CD4-positive, alpha-beta T cell (primary cell): Measurements from ENCODE around the gene ABHD4. TPM values are rescaled to one million over a fixed set of nuclear protein-coding genes. Genes with fewer than 3 reads are reported as not detected.

Experiments
- ATAC-seq: fragments of 200-7000 bp; cut with Tn5 transposase; one replicate; pipeline ENCODE4 v1.10.0; 2022; ENCODE audit warnings: mild to moderate bottlenecking; ENCODE audit not compliant: poor library complexity
- CTCF ChIA-PET: fragments of 350-600 bp; sonication (Branson Sonifier 250); formaldehyde crosslinking; loops from one replicate; lab custom pipeline; 2021; ENCODE audit warnings: antibody characterized with exemption, inconsistent platforms; lab: Charles Lee
- POLR2A ChIA-PET: fragments of 350-600 bp; sonication (Branson Sonifier 250); formaldehyde crosslinking; loops from one replicate; lab custom pipeline; 2021; ENCODE audit warnings: antibody characterized with exemption, inconsistent platforms; lab: Charles Lee
- DNase-seq, 14 experiments: peaks; one replicate each; pipeline ENCODE4 v3.0.0-alpha.2; 2013 to 2020; ENCODE audit warnings: mixed read lengths in 2 of 14
- H3K27ac ChIP-seq, 2 donors: one replicate each; pipeline versions ENCODE4 v1.5.1 to v1.7.0; 2013; ENCODE audit warnings: low read length in 2 of 2, low read depth in 1 of 2, mild to moderate bottlenecking in 1 of 2
- H3K27me3 ChIP-seq, 2 experiments: 1 replicate in 1 of 2; 2 replicates in 1 of 2; pipeline versions ENCODE4 v1.6.1 to v1.7.0; 2013; ENCODE audit warnings: low read length in 2 of 2, control low read depth in 1 of 2, mild to moderate bottlenecking in 1 of 2, moderate library complexity in 1 of 2; ENCODE audit not compliant: insufficient read depth in 2 of 2, control insufficient read depth in 1 of 2
- H3K36me3 ChIP-seq: one replicate; pipeline ENCODE4 v1.6.1; 2013; ENCODE audit warnings: low read length, control low read depth; ENCODE audit not compliant: insufficient read depth
- H3K4me1 ChIP-seq: one replicate; pipeline ENCODE4 v1.6.1; 2013; ENCODE audit warnings: low read length, control low read depth; ENCODE audit not compliant: insufficient read depth
- H3K4me3 ChIP-seq: one replicate; pipeline ENCODE4 v1.5.1; 2013; ENCODE audit warnings: mild to moderate bottlenecking, low read length, moderate library complexity
- H3K9me3 ChIP-seq, 2 experiments: 1 replicate in 1 of 2; 2 replicates in 1 of 2; pipeline versions ENCODE4 v1.6.1 to v1.7.0; 2013; ENCODE audit warnings: low read length in 2 of 2, mild to moderate bottlenecking in 2 of 2, control low read depth in 1 of 2, moderate library complexity in 1 of 2; ENCODE audit not compliant: control insufficient read depth in 1 of 2, insufficient read depth in 1 of 2
- H3K27ac Mint-ChIP-seq: one replicate; pipeline ENCODE4 v1.8.0; 2020; ENCODE audit warnings: mixed read lengths
- H3K27me3 Mint-ChIP-seq: one replicate; pipeline ENCODE4 v1.8.0; 2021; ENCODE audit warnings: mixed read lengths
- H3K36me3 Mint-ChIP-seq: one replicate; pipeline ENCODE4 v1.8.0; 2021; ENCODE audit warnings: low read depth, mixed read lengths
- H3K4me1 Mint-ChIP-seq: one replicate; pipeline ENCODE4 v1.8.0; 2021; ENCODE audit warnings: low read depth, mixed read lengths
- H3K4me3 Mint-ChIP-seq: one replicate; pipeline ENCODE4 v1.8.0; 2020; ENCODE audit warnings: mild to moderate bottlenecking, mixed read lengths
- H3K9me3 Mint-ChIP-seq: one replicate; pipeline ENCODE4 v1.8.0; 2020; ENCODE audit warnings: mixed read lengths
- CTCF ChIP-seq: fragments of 200-600 bp; IDR thresholded peaks from one replicate; pipeline ENCODE4 v1.8.0; 2022; ENCODE audit warnings: antibody characterized with exemption, mild to moderate bottlenecking
- intact Hi-C, 2 experiments: fragments of 100-400 bp; cut with DNase I in 1 of 2; cut with micrococcal nuclease in 1 of 2; formaldehyde crosslinking; loops; one replicate each; pipeline versions ENCODE4 v1.15.1 to v1.9.0; 2023 to 2025; cut with DNase I, micrococcal nuclease
- total RNA-seq, 174 experiments: library from RNA in 2 of 174; stranded (reverse) in 2 of 174; gene quantifications; one replicate each; pipeline ENCODE4 v1.2.3 and lab custom pipeline; 2021 to 2026

Gene ABHD4
- total RNA-seq, 2 experiments from 2014 or later = 7.1 to 8.9 TPM

- ChIA-PET POLR2A (interaction anchor here (0.8 to 10.8 kb wide), 5 partner anchors 9 to 436 kb away, joined by 4 to 218 read pairs (median 9); partner anchors contain the start of gene DAD1), CTCF (interaction anchor here (0.7 to 5.2 kb wide), 9 partner anchors 10 to 670 kb away, joined by 3 to 169 read pairs (median 3); partner anchors contain the start of genes ABHD4 and DAD1)
- Histone ChIP-seq H3K27ac (peak overlapping the region; percentile 99), H3K36me3 (peaks cover 21% of the 10 kb centered on the region), H3K27me3 (no peaks in the 10 kb centered on the region), H3K9me3 (no peaks in the 10 kb centered on the region), H3K4me1 (peaks cover 100% of the 10 kb centered on the region), H3K4me3 (peak overlapping the region; percentile 28)
- no peak for ATAC-seq
- Mint-ChIP-seq H3K4me1 (peaks cover 91% of the 10 kb centered on the region), H3K36me3 (peaks cover 21% of the 10 kb centered on the region), H3K27ac (peak overlapping the region; percentile 97), H3K4me3 (peak overlapping the region; percentile 61), H3K9me3 (peaks cover 2% of the 10 kb centered on the region), H3K27me3 (peaks cover 6% of the 10 kb centered on the region)
- DNase-seq = peak in 1 of 14 experiments; percentile 7
- intact Hi-C loops = loop anchor here (1.0 to 10.0 kb wide), 21 partner anchors 12 to 916 kb away; partner anchors contain the start of genes AJUBA (in 1 of the 2), DAD1 (in 1 of the 2) and MRPL52 (in 1 of the 2)
- no peak for TF ChIP-seq CTCF
Measured at GRCh38 chr14:22557846-22558220, 40.3 kb upstream of the ABHD4 start.

- Mint-ChIP-seq H3K27me3 (peaks cover 6% of the 10 kb centered on the region), H3K9me3 (peaks cover 2% of the 10 kb centered on the region), H3K27ac (peak overlapping the region; percentile 97), H3K4me1 (peaks cover 90% of the 10 kb centered on the region), H3K36me3 (peaks cover 16% of the 10 kb centered on the region), H3K4me3 (peak overlapping the region; percentile 61)
- TF ChIP-seq CTCF = peak; percentile 60
- Histone ChIP-seq H3K9me3 (no peaks in the 10 kb centered on the region), H3K36me3 (peaks cover 15% of the 10 kb centered on the region), H3K4me3 (peak overlapping the region; percentile 28), H3K27me3 (no peaks in the 10 kb centered on the region), H3K4me1 (peaks cover 100% of the 10 kb centered on the region), H3K27ac (peak overlapping the region; percentile 99)
- ChIA-PET CTCF (interaction anchor here (0.7 to 5.2 kb wide), 8 partner anchors 10 to 670 kb away, joined by 3 to 169 read pairs (median 3); partner anchors contain the start of gene DAD1), POLR2A (interaction anchor here (0.8 to 10.8 kb wide), 5 partner anchors 9 to 436 kb away, joined by 4 to 218 read pairs (median 9); partner anchors contain the start of gene DAD1)
- ATAC-seq = no peak
- intact Hi-C loops = loop anchor here (5.0 to 10.0 kb wide), 13 partner anchors 334 to 916 kb away; partner anchors contain the start of gene AJUBA (in 1 of the 2)
- peak in 7 of 14 experiments; percentile 54 to 83 (median 70) for DNase-seq
Measured at GRCh38 chr14:22558221-22558913, 39.7 kb upstream of the ABHD4 start.

GRCh38 chr14:22559041-22559440 lies 39.1 kb upstream of the ABHD4 start:
- Histone ChIP-seq H3K27ac (peak overlapping the region; percentile 99), H3K4me1 (peaks cover 100% of the 10 kb centered on the region), H3K36me3 (peaks cover 17% of the 10 kb centered on the region), H3K4me3 (peak overlapping the region; percentile 28), H3K27me3 (no peaks in the 10 kb centered on the region), H3K9me3 (no peaks in the 10 kb centered on the region)
- intact Hi-C loops = loop anchor here (5.0 to 10.0 kb wide), 13 partner anchors 334 to 917 kb away; partner anchors contain the start of gene AJUBA (in 1 of the 2)
- ATAC-seq (no peak), DNase-seq (no peak)
- peak overlapping the region; percentile 61 for H3K4me3 Mint-ChIP-seq
- no peak for TF ChIP-seq CTCF
- CTCF ChIA-PET = interaction anchor here (5.2 kb wide), 1 partner anchor 11 kb away, joined by 169 read pairs; no protein-coding TSS in a partner anchor
- peak overlapping the region; percentile 97 for H3K27ac Mint-ChIP-seq
- POLR2A ChIA-PET = interaction anchor here (1.8 to 10.8 kb wide), 4 partner anchors 8 to 29 kb away, joined by 9 to 218 read pairs (median 117); partner anchors contain the start of gene DAD1
- H3K9me3 Mint-ChIP-seq = peaks cover 2% of the 10 kb centered on the region
- H3K4me1 Mint-ChIP-seq = peaks cover 91% of the 10 kb centered on the region
- H3K36me3 Mint-ChIP-seq = peaks cover 14% of the 10 kb centered on the region
- H3K27me3 Mint-ChIP-seq = peaks cover 6% of the 10 kb centered on the region
